ENCODE data around the gene TFAP2A.

GRCh38 chr6:10406556-10406955, 8.3 kb downstream of the TFAP2A start:
- TF ChIP-seq EZH2phosphoT487 (IDR thresholded peaks at IDR 0.05): no peak
- no peak for TF ChIP-seq EZH2 (IDR thresholded peaks at IDR 0.05)

All from neural progenitor cell (in vitro differentiated cells).